Activated T-helper 1 cell treated with anti-CD3 and anti-CD28 coated beads, Interleukin-2, amount 50 U/mL, for 16 hours (primary cell): ENCODE results near the gene C6orf62.
"Not testable (repeated sequence)": the region's sequence is repeated elsewhere in the genome, so short reads cannot be mapped to it uniquely, and the experiment has no call there.

Experiments used
- DNase-seq, 2 donors: peaks; one replicate each; pipeline ENCODE4 v3.0.0-alpha.2; 2020; ENCODE audit warnings: low read depth in 1 of 2, low spot score in 1 of 2

The C6orf62 gene

GRCh38 chr6:24702720-24703282 is 16.2 kb downstream of the C6orf62 start:
- DNase-seq = no peak

GRCh38 chr6:24699521-24700359 is 19.2 kb downstream of the C6orf62 start:
- DNase-seq = no peak

GRCh38 chr6:24696097-24696496 is 22.9 kb downstream of the C6orf62 start:
- no peak for DNase-seq

DNA sequence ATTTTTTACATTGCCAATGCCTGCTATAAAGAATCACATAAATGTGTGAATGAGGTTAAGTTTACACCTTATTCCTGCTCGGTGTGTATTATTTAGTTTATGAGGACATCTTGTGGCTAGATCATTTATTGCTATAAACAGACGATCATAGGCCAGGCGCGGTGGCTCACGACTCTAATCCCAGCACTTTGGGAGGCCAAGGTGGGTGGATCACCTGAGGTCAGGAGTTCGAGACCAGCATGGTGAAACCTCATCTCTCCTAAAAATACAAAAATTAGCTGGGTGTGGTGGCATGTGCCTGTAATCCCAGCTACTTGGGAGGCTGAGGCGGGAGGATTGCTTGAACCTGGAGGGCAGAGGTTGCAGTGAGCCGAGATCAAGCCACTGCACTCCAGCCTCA is 23.3 kb downstream of the C6orf62 start:
- peak in 1 of 2 donors; percentile 0 for DNase-seq

GRCh38 chr6:24694198-24694597 is 24.8 kb downstream of the C6orf62 start:
- DNase-seq = no peak

DNA sequence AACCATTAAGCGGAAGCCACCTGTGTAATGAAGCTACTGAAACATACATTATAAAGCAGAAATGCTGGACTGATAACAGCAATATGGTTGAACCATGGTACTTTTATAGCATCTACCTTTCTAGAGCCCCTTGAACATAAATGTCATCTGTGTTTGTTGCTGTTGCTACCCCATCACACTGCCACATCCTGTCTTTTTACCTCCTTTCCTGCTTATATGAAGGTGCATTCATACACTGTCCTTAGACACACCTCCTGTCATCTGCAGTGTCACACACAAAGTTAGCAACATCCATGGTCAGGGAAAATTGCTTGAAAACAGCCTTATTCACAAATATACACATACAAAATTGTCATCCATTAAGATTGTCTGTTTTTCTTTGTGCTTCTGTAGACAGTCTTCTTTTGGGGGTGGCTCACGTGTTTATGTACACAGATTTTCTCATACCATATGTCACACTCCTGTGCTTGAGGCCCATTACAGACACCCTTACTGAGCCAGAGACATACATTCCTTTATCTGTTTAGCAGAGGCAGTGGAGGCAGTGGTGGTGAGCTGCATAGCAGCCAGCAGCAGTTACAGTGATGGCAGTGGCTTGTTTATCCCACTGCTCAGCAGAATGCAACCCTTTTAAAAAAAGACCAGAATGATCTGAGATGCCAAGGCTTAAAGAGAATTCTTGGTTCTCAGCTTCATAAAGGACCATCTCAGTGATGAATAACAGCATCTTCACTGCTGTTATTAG is 25.9 kb downstream of the C6orf62 start:
- no peak for DNase-seq

GRCh38 chr6:24692415-24692814 is 26.5 kb downstream of the C6orf62 start:
- no peak for DNase-seq

DNA sequence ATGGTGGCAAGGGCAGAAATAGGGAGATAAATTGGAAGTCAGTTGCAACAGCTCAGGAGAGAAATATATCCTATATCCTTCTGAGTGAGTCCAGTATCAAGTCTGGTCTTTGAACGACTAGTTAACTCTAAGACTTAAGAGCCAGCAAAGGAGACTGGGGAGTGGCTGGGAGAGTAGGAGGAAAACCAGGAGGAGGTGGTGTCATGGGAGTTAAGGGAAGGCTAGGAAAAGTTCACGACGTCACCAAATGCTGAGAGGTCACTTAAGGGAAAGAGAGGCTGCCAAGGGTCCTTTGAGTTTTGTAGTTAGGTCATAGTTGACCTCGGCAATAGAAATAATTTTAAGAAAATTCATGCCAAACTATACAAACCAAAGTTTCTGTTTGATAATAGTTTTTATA is 27.0 kb downstream of the C6orf62 start:
- DNase-seq = no peak

DNA sequence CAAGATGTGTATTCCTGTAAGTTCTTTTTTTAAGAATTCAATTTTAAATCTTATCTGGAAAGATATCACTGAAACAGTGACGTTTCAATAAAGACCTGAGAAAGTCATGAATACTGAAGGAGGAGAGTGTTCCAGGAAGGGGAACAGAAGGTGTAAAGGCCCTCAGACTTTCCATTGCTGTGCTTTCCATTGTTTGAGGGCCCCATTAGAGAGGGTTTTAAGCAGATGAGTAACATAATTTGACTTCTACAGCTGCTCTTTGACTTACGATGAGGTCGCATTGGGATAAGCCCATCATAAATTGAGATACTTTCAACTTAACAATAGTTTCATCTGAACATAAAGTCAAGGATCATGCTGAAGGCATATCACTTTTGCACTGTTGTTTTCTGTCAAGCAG is 27.4 kb downstream of the C6orf62 start:
- DNase-seq = no peak

- DNase-seq = no peak
Measured at GRCh38 chr6:24690593-24690992, 28.4 kb downstream of the C6orf62 start.

DNA sequence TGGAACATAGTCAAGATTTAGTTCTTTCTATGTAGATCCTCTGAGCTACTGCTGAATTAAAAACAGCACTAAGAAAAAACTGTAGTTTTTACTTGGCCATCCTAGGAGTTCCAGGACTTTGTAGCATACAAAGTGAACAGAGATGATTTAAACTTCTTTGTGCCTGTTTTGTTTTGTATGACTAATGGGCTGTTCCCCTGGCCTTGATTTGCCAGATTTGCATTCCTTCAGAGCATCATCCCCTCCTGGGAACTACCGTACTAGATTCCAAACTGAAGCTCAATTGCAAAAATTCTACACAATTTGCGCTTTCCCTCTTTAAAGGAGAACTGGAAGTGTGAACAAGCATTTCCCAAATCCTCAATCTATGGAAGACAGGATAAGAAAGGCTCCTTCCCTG is 29.0 kb downstream of the C6orf62 start:
- no peak for DNase-seq

DNA sequence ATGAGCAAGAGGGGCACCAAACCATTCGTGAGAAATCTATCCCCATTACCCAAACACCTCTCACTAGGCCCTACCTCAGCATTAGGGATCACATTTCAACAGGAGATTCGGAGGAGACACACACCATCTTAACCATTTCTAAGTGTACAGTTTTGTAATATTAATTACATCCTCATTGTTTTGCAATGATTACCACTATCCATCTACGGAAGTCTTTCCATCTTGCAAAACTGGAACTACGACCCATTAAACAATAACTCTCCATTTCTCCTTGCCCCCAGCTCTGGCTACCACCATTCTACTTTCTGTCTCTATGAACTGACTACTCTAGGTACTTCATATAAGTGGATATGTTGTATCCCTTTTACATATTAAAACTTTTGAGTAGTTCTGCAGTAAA is 32.0 kb downstream of the C6orf62 start:
- DNase-seq = no peak

GRCh38 chr6:24686408-24686807 is 32.5 kb downstream of the C6orf62 start:
- DNase-seq = no peak

GRCh38 chr6:24683297-24684296 is 35.4 kb downstream of the C6orf62 start:
- no peak for DNase-seq

DNA sequence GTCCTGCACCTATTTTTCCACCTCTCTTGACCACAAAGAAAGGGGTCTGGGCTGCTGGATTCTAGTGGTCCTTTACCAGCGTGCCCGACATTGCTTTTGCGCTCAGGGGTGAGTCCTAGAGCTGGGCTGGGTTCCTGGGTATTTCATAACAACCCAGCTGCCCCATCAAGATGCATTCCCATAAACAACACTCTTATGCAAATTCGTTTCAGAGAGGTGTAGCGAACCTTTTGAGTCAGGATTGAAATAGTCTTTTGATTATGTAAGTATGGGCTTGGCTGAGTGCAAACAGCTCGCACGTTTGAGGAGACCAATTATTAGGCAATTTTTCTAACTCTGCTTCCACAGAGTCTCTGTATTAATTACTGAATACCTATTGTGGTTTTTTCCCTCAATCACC is 38.4 kb downstream of the C6orf62 start:
- no peak for DNase-seq

DNA sequence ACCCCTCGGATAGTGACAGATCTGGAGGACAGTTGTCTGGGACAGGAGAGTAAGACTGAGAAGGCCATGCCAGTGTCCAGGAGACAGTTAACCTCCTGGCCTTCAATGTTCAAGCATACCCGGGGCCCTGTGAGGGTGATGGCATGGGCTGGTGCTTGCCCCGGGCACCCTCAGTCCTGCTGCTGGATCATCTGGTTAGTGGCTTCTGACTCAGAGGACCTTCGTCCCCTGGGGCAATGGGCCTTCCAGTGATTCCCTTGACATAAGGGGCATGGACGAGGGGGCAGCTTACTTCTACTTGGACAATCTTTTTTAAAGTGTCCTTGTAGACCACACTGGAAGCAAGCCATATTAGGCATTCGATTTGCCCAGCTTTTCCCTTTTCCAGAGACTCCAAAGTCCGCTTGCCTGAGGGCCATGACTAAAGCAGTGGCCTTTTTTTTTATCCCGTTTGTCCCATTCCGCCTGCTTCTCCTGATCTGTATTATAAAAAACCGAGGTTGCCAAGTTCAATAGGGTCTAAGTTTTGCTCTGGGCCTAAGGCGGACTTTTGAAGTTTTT is 40.1 kb downstream of the C6orf62 start:
- DNase-seq = not testable (repeated sequence)

DNA sequence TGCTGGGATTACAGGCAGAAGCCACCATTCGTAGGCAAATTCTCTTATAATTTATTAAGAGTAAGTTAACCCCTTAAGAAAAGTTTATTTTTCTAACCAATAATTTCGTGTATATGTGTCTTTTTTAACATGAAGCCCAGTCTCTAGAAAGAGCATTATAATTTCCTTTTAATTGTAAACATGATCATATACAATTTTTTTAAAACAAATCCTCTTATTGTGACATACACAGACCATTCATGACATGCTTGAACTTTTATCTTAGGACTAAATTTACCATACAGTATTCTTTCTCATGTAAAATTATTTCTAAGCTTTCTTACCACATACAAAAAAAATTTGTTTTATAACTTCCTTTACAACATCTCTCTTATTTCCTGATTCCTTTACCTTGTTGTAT is 45.3 kb downstream of the C6orf62 start:
- DNase-seq = no peak

- no peak for DNase-seq
Measured at GRCh38 chr6:24672620-24673182, 46.3 kb downstream of the C6orf62 start.

DNA sequence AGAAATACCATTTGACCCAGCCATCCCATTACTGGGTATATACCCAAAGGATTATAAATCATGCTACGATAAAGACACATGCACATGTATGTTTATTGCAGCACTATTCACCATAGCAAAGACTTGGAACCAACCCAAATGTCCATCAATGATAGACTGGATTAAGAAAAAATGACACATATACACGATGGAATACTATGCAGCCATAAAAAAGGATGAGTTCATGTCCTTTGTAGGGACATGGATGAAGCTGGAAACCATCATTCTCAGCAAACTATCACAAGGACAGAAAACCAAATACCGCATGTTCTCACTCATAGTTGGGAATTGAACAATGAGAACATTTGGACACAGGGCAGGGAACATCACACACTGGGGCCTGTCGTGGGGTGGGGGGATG is 47.9 kb downstream of the C6orf62 start:
- DNase-seq = not testable (repeated sequence)

DNA sequence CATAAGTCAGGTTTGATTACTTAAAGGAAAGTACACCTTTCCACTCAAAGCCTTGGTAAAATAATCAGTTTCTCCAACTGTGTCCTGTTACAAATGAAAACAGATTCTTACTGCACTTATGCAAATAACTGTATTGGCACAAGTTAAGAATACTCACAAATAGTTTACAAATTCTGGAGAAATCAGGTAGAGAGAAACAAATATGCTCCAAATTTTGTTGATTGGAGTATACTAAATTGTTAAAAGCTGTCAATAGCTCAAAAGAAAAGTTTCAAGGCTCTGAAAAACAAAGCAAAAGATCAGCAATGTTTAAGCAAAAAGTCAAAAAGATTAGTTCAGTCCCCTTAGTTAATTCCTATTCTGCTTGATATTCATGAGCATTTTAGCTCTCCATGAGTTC is 48.5 kb downstream of the C6orf62 start:
- not testable (repeated sequence) for DNase-seq
